T47D (cell line): ENCODE data around the gene PDE3B.
"Not testable (repeated sequence)": the region's sequence is repeated elsewhere in the genome, so short reads cannot be mapped to it uniquely, and the experiment has no call there.

Experiments used
- DNase-seq, 2 experiments: peaks; one replicate each; pipeline versions ENCODE4 v3.0.0 to v3.0.0-alpha.2; 2011 to 2012; ENCODE audit warnings: low read depth in 1 of 2, low spot score in 1 of 2
- JUND ChIP-seq: IDR thresholded peaks from 2 replicates; pipeline ENCODE4 v1.6.1; 2012; ENCODE audit warnings: low read depth
- in situ Hi-C: cut with HindIII; loops from 2 replicates; pipeline ENCODE4 v1.10.0; 2016; ENCODE audit warnings: low sequenced_read_pairs, low pct_unique_long_range_greater_than_20kb

The PDE3B gene

GRCh38 chr11:14821031-14821430 lies 177.4 kb downstream of the PDE3B start:
- TF ChIP-seq JUND = no peak
- no peak for DNase-seq

GRCh38 chr11:14826600-14826999 lies 183.0 kb downstream of the PDE3B start:
- in situ Hi-C loops = no loop called here
- no peak for TF ChIP-seq JUND

More at GRCh38 chr11:14821031-14821430, 177.4 kb downstream of the PDE3B start:
- in situ Hi-C loops = no loop called here

DNA sequence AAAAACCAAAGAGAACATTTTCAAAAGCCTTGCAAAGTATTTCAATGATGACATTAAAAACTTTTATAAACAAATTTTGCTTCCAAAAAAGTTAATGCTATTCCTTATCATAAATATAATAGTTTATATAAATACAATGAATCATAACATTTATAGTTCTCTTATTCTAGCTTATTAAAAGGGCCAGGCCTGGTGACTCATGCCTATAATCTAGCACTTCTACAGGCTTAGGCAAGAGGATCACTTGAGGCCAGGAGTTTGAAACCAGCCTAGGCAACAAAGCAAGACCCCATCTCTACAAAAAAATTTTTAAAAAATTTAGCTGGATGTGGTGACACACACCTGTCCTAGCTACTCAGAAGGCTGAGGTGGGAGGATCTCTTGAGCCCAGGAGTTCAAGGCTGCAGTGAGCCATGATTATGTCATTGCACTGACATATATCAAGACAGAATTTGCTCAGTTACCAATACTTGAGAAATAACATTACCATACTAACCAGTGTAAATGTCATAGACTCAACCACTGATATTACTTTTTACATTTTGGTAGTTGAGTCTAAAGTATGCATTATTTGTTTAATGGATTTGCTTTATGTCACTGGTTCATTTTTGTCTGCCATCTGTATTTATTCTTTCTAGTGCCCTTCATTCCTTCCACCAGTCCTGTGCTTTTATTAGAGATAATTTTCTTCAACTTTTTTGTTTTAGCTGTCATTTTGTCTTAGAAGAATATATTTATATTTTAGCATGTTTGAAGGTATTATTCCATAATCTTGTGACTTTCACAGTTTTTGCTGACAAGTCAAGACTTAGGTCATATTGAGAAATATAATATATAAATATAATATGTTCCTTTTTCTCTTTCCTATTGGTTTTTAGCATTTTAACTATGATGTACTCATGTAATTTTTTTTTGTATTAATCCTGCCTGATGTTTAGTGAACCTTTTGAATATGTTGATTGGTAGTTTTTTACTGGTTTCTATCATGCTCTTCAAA lies 192.2 kb downstream of the PDE3B start:
- in situ Hi-C loops = no loop called here
- DNase-seq = no peak
- TF ChIP-seq JUND = no peak

More at GRCh38 chr11:14826600-14826999, 183.0 kb downstream of the PDE3B start:
- DNase-seq = no peak

DNA sequence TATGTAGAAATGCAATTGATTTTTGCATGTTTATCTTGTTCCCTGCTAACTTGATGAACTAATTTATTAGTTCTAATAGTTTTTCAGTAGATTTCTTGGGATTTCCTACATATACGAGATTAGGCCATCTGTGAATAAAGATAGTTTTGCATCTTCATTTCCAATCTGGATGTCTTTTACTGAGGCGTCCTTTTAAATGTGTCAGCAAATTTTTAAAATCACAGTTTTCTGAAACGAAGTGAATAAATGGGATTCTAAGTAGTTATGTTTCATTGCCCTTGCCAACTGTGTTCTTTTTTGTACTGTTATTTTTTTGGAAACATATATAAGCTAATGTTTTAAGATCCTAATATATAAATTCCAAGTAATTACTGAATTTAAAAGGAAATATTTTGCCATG lies 198.4 kb downstream of the PDE3B start:
- no peak for DNase-seq
- in situ Hi-C loops = no loop called here
- TF ChIP-seq JUND = no peak

DNA sequence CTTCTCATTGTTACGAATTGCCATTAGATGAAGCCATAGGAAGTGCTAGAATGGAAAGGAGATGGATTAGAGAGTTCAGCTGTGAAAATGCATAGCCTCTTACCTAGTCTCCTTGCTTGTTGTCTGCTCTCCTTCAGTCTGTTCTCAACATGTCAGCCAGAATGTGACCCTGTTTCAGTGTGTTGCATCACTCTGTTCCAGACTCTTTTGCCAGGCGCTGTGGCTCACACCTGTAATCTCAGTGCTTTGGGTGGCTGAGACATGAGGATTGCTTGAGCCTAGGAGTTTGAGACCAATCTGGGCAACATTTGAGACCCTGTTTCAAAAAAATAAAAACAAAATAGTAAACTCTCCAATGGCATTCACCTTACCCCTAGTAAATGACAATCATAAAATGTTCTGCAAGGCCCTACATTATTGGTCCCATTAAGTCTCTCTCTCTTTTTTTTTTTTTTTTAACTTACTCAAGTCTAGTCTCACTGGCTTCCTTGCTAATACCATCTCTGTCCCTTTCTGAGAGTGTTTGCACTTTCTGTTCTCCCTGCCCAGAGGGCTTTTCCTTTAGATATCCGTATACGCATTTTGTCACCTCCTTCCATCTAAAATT lies 209.1 kb downstream of the PDE3B start:
- in situ Hi-C loops = no loop called here
- DNase-seq = peak in 1 of 2 experiments; percentile 5
- TF ChIP-seq JUND = no peak

- no peak for DNase-seq
These were observed 210.5 kb downstream of the PDE3B start for GRCh38 chr11:14854057-14854456.

GRCh38 chr11:14855890-14856289 lies 212.3 kb downstream of the PDE3B start:
- in situ Hi-C loops = no loop called here
- TF ChIP-seq JUND = no peak
- DNase-seq = no peak

More at GRCh38 chr11:14854057-14854456, 210.5 kb downstream of the PDE3B start:
- in situ Hi-C loops = no loop called here
- no peak for TF ChIP-seq JUND

DNA sequence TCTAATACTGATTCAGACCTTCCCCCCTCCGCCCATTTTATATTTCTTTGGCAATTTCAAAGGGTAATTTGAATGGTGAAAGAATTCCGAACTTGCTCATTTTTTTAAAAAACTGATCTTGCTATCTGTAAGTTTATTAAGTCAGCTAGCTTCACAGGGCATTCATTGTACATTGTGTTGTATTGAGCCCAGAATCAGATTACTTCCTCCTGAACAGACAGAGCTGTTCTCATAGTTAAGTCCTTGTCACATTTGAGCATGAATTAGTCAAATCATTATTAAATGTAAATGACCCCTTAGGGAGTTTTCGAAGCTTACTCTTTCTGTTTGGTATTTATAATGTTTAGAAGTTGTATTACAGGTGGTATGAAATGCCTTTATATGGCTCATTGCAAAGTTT lies 214.0 kb downstream of the PDE3B start:
- TF ChIP-seq JUND = no peak
- no peak for DNase-seq

GRCh38 chr11:14858404-14858803 lies 214.8 kb downstream of the PDE3B start:
- TF ChIP-seq JUND = no peak
- no peak for DNase-seq
- in situ Hi-C loops = no loop called here

More for the DNA sequence above, 214.0 kb downstream of the PDE3B start:
- in situ Hi-C loops = no loop called here

GRCh38 chr11:14860511-14860910 lies 216.9 kb downstream of the PDE3B start:
- DNase-seq = no peak
- no peak for TF ChIP-seq JUND
- in situ Hi-C loops = no loop called here

GRCh38 chr11:14861680-14862079 lies 218.1 kb downstream of the PDE3B start:
- DNase-seq = no peak
- in situ Hi-C loops = no loop called here
- TF ChIP-seq JUND = no peak

- in situ Hi-C loops = not testable (repeated sequence)
These were observed 220.2 kb downstream of the PDE3B start for GRCh38 chr11:14863775-14864174.

GRCh38 chr11:14872032-14872431 lies 228.4 kb downstream of the PDE3B start:
- no peak for TF ChIP-seq JUND
- no peak for DNase-seq
- in situ Hi-C loops = no loop called here

More at GRCh38 chr11:14863775-14864174, 220.2 kb downstream of the PDE3B start:
- not testable (repeated sequence) for DNase-seq

DNA sequence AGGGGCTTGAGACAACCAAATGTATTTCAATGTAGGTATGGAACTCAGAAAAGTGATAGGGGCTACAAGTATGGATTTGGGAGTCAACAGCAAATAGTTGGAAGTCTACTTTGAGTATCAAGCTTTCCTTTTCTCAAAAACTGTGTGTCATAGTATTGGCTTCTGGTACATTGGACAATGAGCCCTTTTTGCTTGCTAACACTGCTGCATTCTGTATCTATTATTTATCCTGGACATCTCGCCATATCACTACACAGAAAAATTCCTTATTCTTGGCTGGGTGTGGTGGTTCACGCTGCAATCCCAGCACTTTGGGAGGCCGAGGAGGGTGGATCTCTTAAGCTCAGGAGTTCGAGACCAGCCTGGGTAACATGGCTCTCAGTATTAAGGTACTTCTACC lies 230.0 kb downstream of the PDE3B start:
- no peak for TF ChIP-seq JUND
- in situ Hi-C loops = no loop called here
- no peak for DNase-seq
